GM21360 (cell line): ENCODE measurements around the gene LGSN.
"Not testable (repeated sequence)": the region's sequence is repeated elsewhere in the genome, so short reads cannot be mapped to it uniquely, and the experiment has no call there.

ENCODE experiments used
- ATAC-seq: cut with Tn5 transposase; IDR thresholded peaks from one replicate; pipeline ENCODE4 v1.9.1; 2021; ENCODE audit warnings: mild to moderate bottlenecking, moderate library complexity; ENCODE audit not compliant: unreplicated experiment

LGSN gene

DNA sequence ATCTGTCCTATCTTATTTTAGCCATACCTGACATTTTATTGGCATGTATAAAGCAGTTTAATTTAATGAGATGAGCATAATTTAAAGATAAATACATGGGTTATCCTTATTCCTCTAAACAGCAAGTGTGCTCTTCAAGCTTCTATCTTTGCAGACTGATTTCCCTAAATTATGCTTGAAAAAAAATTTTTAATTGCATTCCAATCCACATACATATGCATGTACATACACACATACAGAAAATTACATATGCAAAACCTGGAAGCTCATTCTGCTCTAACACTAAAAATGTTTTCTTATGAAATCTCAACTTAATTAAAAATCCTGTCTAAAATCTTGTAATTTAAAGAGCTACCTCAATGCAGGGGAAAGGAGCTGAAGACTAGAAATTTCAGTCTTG is 73.2 kb downstream of the LGSN start:
- no peak for ATAC-seq

DNA sequence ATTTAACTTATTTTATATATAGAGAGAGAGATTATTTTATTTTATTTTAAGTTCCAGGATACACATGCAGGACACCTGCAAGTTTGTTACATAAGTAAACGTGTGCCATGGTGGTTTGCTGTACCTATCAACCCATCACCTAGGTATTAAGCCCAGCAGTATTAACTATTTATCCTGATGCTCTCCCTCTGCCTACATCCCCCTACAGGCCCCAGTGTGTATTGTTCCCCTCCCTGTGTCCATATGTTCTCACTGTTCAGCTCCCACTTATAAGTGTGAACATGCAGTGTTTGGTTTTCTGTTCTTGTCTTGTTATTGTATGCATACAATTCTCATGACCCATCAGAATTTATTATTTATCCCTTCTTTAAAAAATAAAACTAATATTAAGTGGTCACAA is 73.9 kb downstream of the LGSN start:
- peak; percentile 85 for ATAC-seq

DNA sequence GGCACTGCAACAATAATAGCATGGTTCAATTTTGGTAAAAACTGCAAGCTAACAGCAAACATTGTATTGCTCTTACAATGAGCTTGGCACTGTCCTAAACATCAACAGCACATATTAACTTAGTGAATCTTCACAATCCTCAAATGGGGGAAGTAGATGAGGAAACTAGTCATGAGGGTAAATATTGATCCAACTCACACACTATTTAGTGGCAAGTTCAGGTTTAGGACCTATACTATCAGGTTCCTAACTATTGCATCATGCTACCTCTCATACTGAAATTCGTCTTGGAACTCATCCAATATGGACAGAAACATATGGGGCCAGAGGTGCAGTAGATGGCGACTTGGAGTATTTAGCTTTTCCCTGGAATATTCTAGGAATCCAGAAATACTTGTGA is 74.4 kb downstream of the LGSN start:
- ATAC-seq: no peak

DNA sequence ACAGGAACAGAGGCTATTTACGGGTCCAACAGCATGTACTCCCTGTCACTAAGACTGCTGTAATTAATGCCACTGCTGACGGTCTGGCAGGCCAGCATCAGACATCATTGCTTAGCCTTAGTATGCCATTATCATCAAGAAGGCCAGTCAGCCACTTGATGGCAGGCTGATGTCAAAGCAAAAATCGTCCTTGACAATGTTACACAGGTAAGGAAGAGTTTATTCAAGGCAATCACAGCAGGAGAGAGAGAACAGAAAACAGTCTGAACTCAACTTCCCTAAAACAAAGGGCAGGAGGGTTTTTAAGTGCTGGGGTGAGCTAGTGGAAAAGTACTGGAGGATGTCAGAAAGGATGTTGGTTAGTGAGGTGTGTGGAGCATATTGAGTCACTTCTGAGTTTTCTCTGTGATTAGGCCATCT is 83.4 kb downstream of the LGSN start:
- no peak for ATAC-seq

DNA sequence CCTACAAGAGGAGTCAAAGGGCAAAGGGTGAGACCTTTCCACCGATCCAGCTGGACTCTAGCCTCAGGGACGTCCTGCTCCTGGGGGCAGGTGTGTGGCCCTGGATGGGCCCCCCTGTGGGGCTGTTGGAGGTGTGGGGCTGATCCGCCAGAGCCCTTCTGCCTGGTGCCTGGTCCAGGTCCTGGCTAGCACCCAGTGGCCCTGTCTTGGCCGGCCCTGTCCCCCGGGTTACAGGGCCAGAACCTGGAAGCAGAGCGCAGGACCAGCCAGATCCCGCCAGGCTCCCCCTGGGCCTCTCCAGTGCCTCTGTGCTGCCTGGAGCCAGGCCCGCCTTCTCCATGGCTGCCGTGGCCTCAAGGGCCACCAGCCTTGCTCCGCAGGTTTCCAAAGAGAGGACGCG is 89.3 kb downstream of the LGSN start:
- not testable (repeated sequence) for ATAC-seq

DNA sequence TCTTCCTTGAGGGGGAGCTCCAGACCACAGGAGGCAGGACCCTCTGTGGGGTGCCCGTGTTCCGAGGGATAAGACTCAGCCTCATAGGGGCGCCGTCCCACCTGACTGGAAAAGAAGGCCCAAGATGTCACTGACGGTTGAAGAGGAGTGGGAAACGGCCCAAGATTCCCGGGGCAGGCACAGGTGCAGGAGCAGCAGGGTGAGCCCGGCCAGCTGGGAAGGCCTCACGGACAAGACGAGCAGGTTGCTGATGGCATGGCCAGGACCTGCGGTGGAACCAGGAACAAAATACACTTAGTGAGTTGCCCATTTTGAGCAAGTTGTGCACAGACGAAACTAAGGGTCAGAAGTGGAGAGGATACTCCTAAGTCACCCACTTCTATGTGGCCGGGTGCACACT is 89.8 kb downstream of the LGSN start:
- ATAC-seq: not testable (repeated sequence)

DNA sequence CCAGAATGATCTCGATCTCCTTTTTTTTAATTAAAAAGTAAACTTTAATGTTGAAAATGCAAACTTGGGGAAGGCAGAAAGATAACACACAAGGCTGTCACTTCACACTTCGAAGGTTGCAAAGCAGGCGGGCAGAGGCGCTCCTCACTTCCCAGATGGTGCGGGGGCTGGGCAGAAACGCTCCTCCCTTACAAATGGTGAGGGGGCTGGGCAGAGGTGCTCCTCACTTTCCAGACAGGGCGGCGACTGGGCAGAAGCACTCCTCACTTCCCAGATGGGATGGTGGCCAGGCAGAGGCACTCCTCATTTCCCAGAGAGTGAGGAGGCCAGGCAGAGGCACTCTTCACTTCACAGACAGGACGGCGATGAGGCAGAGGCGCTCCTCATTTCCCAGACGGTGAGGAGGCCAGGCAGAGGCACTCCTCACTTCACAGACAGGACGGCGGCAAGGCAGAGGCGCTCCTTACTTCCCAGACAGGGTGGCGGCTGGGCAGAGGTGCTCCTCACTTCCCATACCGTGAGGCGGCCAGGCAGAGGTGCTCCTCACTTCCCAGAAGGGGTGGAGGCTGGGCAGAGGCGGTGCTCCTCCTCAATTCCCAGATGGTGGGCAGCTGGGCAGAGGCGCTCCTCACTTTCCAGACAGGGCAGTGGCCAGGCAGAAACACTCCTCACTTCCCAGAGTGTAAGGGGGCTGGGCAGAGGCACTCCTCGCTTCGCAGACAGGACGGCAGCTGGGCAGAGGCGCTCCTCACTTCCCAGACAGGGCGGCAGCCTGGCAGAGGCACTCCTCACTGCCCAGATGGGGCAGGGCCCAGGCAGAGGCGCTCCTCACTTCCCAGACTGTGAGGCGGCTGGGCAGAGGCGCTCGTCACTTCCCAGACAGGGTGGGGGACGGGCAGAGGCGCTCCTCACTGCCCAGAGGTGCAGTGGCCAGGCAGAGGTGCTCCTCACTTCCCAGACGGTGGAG is 91.6 kb downstream of the LGSN start:
- not testable (repeated sequence) for ATAC-seq

DNA sequence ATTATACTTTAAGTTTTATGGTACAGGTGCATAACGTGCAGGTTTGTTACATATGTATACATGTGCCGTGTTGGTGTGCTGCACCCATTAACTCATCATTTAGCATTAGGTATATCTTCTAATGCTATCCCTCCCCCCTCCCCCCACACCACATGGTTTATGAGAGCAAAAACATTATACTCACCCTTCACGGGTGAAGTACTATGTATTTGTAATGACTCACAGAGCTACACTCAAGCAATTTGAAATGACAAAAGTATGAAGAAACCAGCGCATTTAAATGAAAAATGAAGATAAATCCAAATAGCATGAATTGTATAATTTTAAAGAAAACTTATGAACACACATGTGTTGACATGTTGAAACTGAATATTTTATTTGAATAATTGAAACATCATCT is 93.8 kb downstream of the LGSN start:
- not testable (repeated sequence) for ATAC-seq
